ENCODE measurements around the gene MAD2L1BP.

DNA sequence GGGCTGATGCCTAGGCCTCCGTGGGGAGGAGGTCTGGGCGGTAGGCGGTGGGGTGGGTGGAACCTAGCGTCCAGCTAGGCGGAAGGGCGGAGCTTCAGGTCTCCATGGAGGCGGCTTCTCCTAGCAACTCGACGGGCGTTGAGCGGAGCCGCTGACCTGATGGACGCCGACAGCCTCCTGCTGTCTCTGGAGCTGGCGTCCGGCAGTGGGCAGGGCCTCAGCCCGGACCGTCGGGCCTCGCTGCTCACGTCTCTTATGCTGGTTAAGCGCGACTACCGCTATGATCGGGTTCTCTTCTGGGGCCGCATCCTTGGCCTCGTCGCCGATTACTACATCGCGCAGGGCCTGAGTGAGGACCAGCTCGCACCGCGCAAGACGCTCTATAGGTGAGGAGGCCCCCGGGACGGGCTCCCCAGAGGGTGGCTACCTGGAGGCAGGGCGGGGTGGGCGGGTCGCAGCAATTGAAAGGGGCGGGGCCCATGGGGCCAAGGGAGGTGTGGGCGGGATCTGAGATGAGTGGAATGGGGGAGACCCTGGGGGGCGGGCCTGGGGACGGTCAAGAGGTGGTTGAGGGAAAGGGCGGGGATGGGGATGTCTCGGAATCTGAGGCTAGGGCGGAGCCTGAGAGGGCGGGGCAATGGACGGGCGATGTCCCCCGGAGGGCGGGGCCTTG is 9.4 kb downstream of the MAD2L1BP start, which contains the start of gene RSPH9:
- TF ChIP-seq, protein P1, sequence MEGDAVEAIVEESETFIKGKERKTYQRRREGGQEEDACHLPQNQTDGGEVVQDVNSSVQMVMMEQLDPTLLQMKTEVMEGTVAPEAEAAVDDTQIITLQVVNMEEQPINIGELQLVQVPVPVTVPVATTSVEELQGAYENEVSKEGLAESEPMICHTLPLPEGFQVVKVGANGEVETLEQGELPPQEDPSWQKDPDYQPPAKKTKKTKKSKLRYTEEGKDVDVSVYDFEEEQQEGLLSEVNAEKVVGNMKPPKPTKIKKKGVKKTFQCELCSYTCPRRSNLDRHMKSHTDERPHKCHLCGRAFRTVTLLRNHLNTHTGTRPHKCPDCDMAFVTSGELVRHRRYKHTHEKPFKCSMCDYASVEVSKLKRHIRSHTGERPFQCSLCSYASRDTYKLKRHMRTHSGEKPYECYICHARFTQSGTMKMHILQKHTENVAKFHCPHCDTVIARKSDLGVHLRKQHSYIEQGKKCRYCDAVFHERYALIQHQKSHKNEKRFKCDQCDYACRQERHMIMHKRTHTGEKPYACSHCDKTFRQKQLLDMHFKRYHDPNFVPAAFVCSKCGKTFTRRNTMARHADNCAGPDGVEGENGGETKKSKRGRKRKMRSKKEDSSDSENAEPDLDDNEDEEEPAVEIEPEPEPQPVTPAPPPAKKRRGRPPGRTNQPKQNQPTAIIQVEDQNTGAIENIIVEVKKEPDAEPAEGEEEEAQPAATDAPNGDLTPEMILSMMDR (conservative IDR thresholded peaks at IDR 0.05; ENCODE audit: low read depth, low read length): no peak
- TF ChIP-seq EZH2 (IDR thresholded peaks at IDR 0.05; ENCODE audit: borderline replicate concordance, low read depth, low read length, poor library complexity, severe bottlenecking): no peak
